Stimulated activated CD4-positive, alpha-beta T cell treated with anti-CD3 and anti-CD28 coated beads, Interleukin-15, amount 100 ng/mL, for 1 hour (primary cell): ENCODE results near the gene C6orf89.
A peak's percentile ranks its signal among the peaks of the same experiment; 100 is the strongest.

ENCODE experiments used
- DNase-seq, 2 donors: peaks; one replicate each; pipeline ENCODE4 v3.0.0-alpha.2; 2020; ENCODE audit warnings: low read depth in 1 of 2, low spot score in 1 of 2

The C6orf89 gene

GRCh38 chr6:36885461-36886401 lies at the start of gene C6orf89:
Gene C6orf89 (plus strand): TSS chr6:36885952. CDS start chr6:36899445, 13,493 bp downstream.
- DNase-seq, result peak; percentile 86 to 91

- no peak for DNase-seq
These were observed 49.4 kb upstream of the C6orf89 start for GRCh38 chr6:36836111-36837021.

GRCh38 chr6:36837022-36837339 lies 48.8 kb upstream of the C6orf89 start:
- DNase-seq, result no peak

GRCh38 chr6:36837686-36838085 lies 48.1 kb upstream of the C6orf89 start:
- no peak for DNase-seq

GRCh38 chr6:36838896-36839748 lies 46.6 kb upstream of the C6orf89 start, which contains the start of gene CPNE5:
Gene CPNE5 (minus strand): TSS chr6:36839444. CDS start chr6:36839377, 67 bp downstream.
- no peak for DNase-seq

- peak in 1 of 2 donors; percentile 30 for DNase-seq
These were observed 45.9 kb upstream of the C6orf89 start for GRCh38 chr6:36839749-36840431.

- DNase-seq, result no peak
These were observed 45.0 kb upstream of the C6orf89 start for GRCh38 chr6:36840432-36841403.

GRCh38 chr6:36841756-36842155 lies 44.0 kb upstream of the C6orf89 start:
- no peak for DNase-seq

- no peak for DNase-seq
These were observed 42.6 kb upstream of the C6orf89 start for GRCh38 chr6:36843170-36843569.

GRCh38 chr6:36844232-36845170 lies 41.3 kb upstream of the C6orf89 start:
- DNase-seq, result no peak

GRCh38 chr6:36845233-36845632 lies 40.5 kb upstream of the C6orf89 start:
- DNase-seq, result no peak

- no peak for DNase-seq
These were observed 38.6 kb upstream of the C6orf89 start for GRCh38 chr6:36847152-36847551.

GRCh38 chr6:36847991-36848390 lies 37.8 kb upstream of the C6orf89 start:
- no peak for DNase-seq

- DNase-seq, result no peak
These were observed 36.9 kb upstream of the C6orf89 start for GRCh38 chr6:36848658-36849441.

- no peak for DNase-seq
These were observed 35.7 kb upstream of the C6orf89 start for GRCh38 chr6:36850021-36850420.

GRCh38 chr6:36851149-36851614 lies 34.6 kb upstream of the C6orf89 start:
- no peak for DNase-seq

GRCh38 chr6:36851626-36852025 lies 34.1 kb upstream of the C6orf89 start:
- DNase-seq, result no peak
